Measurements from ENCODE around the gene RTN1. TPM values are rescaled to one million over a fixed set of nuclear protein-coding genes. Genes with fewer than 3 reads are reported as not detected.

RTN1 gene
- total RNA-seq, 1 experiment from 2014 or later = 1.1 TPM

- no peak for TF ChIP-seq ZBTB43 (CRISPR knock-in tag; IDR thresholded peaks at IDR 0.05)
- no peak for TF ChIP-seq ZNF219 (CRISPR knock-in tag; IDR thresholded peaks at IDR 0.05; ENCODE audit: borderline replicate concordance)
- no peak for TF ChIP-seq ATF6 (CRISPR knock-in tag; IDR thresholded peaks at IDR 0.05)
- TF ChIP-seq ATF1 (CRISPR knock-in tag; IDR thresholded peaks at IDR 0.05) = no peak
- TF ChIP-seq ZNF138 (CRISPR knock-in tag; conservative IDR thresholded peaks at IDR 0.05) = no peak
- no peak for TF ChIP-seq ESRRA (CRISPR knock-in tag; IDR thresholded peaks at IDR 0.05; ENCODE audit: borderline replicate concordance)
- no peak for TF ChIP-seq RELA (CRISPR knock-in tag; IDR thresholded peaks at IDR 0.05; ENCODE audit: borderline replicate concordance)
- no peak for TF ChIP-seq FOXJ3 (CRISPR knock-in tag; IDR thresholded peaks at IDR 0.05; ENCODE audit: borderline replicate concordance)
These were observed 288.4 kb downstream of the RTN1 start (continued) for GRCh38 chr14:59582161-59582560.

GRCh38 chr14:59580911-59581310 lies 289.7 kb downstream of the RTN1 start:
- POLR2A ChIA-PET = no interaction called here
- CTCF ChIA-PET = interaction anchor here (1.3 kb wide), 1 partner anchor 73 kb away, joined by 5 read pairs; no protein-coding TSS in a partner anchor
- Mint-ChIP-seq H3K27me3 (ENCODE audit: low read depth) (no peaks in the 10 kb centered on the region), H3K4me3 (no peak overlapping the region), H3K9me3 (peaks cover 5% of the 10 kb centered on the region; the same call in 1 of the 2 replicates), H3K27ac (no peak overlapping the region), H3K36me3 (no peaks in the 10 kb centered on the region), H3K4me1 (peaks cover 6% of the 10 kb centered on the region; the same call in 1 of the 2 replicates)
- ATAC-seq (no peak), DNase-seq (ENCODE audit: low spot score) (no peak)
- TF ChIP-seq GTF2I (CRISPR knock-in tag; conservative IDR thresholded peaks at IDR 0.05) = no peak

- ATAC-seq = peak; percentile 98
- CTCF ChIA-PET = interaction anchor here (0.6 to 5.8 kb wide), 41 partner anchors 9 to 1163 kb away, joined by 3 to 169 read pairs (median 5); partner anchors contain the start of genes DAAM1, DHRS7, JKAMP and L3HYPDH
- POLR2A ChIA-PET = interaction anchor here (0.8 to 1.9 kb wide), 2 partner anchors 37 to 69 kb away, joined by 3 to 10 read pairs; no protein-coding TSS in a partner anchor
- peak; percentile 87 for TF ChIP-seq CTCF (IDR thresholded peaks at IDR 0.05)
- no peak for TF ChIP-seq TP53 (CRISPR knock-in tag; IDR thresholded peaks at IDR 0.05)
- TF ChIP-seq ZNF263 (CRISPR knock-in tag; IDR thresholded peaks at IDR 0.05; ENCODE audit: low read depth) = no peak
- TF ChIP-seq TEAD4 (CRISPR knock-in tag; IDR thresholded peaks at IDR 0.05) = no peak
- TF ChIP-seq HMGA2 (CRISPR knock-in tag; IDR thresholded peaks at IDR 0.05) = no peak
- no peak for TF ChIP-seq CREM (CRISPR knock-in tag; IDR thresholded peaks at IDR 0.05)
- no peak for TF ChIP-seq NFATC4 (CRISPR knock-in tag; IDR thresholded peaks at IDR 0.05)
- TF ChIP-seq CDX4 (CRISPR knock-in tag; IDR thresholded peaks at IDR 0.05; ENCODE audit: borderline replicate concordance) = no peak
- TF ChIP-seq PRDM15 (CRISPR knock-in tag; IDR thresholded peaks at IDR 0.05) = no peak
- peak; percentile 47; the same call in 1 of the 2 replicates for TF ChIP-seq MAX (CRISPR knock-in tag; IDR thresholded peaks at IDR 0.05)
- no peak for TF ChIP-seq IRF1 (CRISPR knock-in tag; IDR thresholded peaks at IDR 0.05)
These were observed 294.0 kb downstream of the RTN1 start, which contains the start of gene CCDC175 for GRCh38 chr14:59576332-59577294. TSS of gene CCDC175 (minus strand) at chr14:59576812. CDS start at chr14:59576775, 37 bp downstream.

More at GRCh38 chr14:59576332-59577294, 294.0 kb downstream of the RTN1 start, which contains the start of gene CCDC175:
- peak; percentile 95 for DNase-seq (ENCODE audit: low spot score)
- Mint-ChIP-seq H3K9me3 (no peaks in the 10 kb centered on the region), H3K27me3 (ENCODE audit: low read depth) (no peaks in the 10 kb centered on the region), H3K4me1 (no peaks in the 10 kb centered on the region), H3K36me3 (no peaks in the 10 kb centered on the region), H3K4me3 (peak within 1 kb of the TSS; percentile 79), H3K27ac (no peak within 1 kb of the TSS)

Measured in WTC11 (cell line).